Lower leg skin (tissue), 4 donors: ENCODE results near the gene ZC3H4. TPM values are rescaled to one million over a fixed set of nuclear protein-coding genes. Genes with fewer than 3 reads are reported as not detected.
A peak's percentile ranks its signal among the peaks of the same experiment; 100 is the strongest.
"Not testable (repeated sequence)": the region's sequence is repeated elsewhere in the genome, so short reads cannot be mapped to it uniquely, and the experiment has no call there.

ENCODE experiments used
- DNase-seq, 2 donors: peaks; one replicate each; pipeline ENCODE4 v3.0.0-alpha.2; 2019; ENCODE audit warnings: low spot score in 2 of 2
- H3K4me3 ChIP-seq: fragments of 200-600 bp; sonication (generic); 2 replicates; pipeline ENCODE4 v1.5.1; 2017; ENCODE audit warnings: mild to moderate bottlenecking, low read depth; ENCODE audit not compliant: poor library complexity, severe bottlenecking
- CTCF ChIP-seq, 3 donors: fragments of 450-650 bp; IDR thresholded peaks; one replicate each; pipeline ENCODE4 v1.5.1; 2016; ENCODE audit warnings: antibody characterized with exemption in 3 of 3, mild to moderate bottlenecking in 3 of 3, moderate library complexity in 2 of 3
- POLR2A ChIP-seq, 2 donors: fragments of 450-650 bp; IDR thresholded peaks; one replicate each; pipeline ENCODE4 v1.6.1; 2016 to 2017; ENCODE audit warnings: antibody characterized with exemption in 2 of 2, mild to moderate bottlenecking in 1 of 2, moderate library complexity in 1 of 2
- WGBS, 2 donors: methylation state at CpG; one replicate each; pipeline ENCODE4 v1.1.5; 2018; 5-methylcytosine and 5-hydroxymethylcytosine counted together
- intact Hi-C: fragments of 100-400 bp; cut with DNase I; formaldehyde crosslinking; loops from one replicate; pipeline ENCODE4 v1.15.0; 2023; ENCODE audit warnings: low total_unique reads
- total RNA-seq, 4 donors: library from RNA; depleted of rRNA; stranded (reverse); fragments of >200 nt; gene quantifications; one replicate each; pipeline ENCODE4 v1.1.0, GENCODE V29; 2016

ZC3H4 gene
- total RNA-seq, 4 donors from 2014 or later: 21.8 to 29.5 (median 27.6) TPM

GRCh38 chr19:47056411-47056810 is 57.2 kb downstream of the ZC3H4 start:
- no peak for DNase-seq

GRCh38 chr19:47050562-47050961 is 63.0 kb downstream of the ZC3H4 start:
- 79 to 87% methylated on average over 3 of the region's 3 CpGs for WGBS, 2 donors
- intact Hi-C loops, H3K4me3 ChIP-seq, DNase-seq: not testable (repeated sequence)

More at GRCh38 chr19:47056411-47056810, 57.2 kb downstream of the ZC3H4 start:
- intact Hi-C loops: no loop called here
- no peak overlapping the region for H3K4me3 ChIP-seq
- 55 to 73% methylated on average over 5 of the region's 5 CpGs for WGBS, 2 donors
- TF ChIP-seq POLR2A (IDR thresholded peaks at IDR 0.05) (no peak), CTCF (IDR thresholded peaks at IDR 0.05) (no peak)

- no peak for TF ChIP-seq POLR2A (IDR thresholded peaks at IDR 0.05)
- no peak for TF ChIP-seq CTCF (IDR thresholded peaks at IDR 0.05)
- no peak overlapping the region for H3K4me3 ChIP-seq
- WGBS, 2 donors: 35 to 36% methylated on average over 9 of the region's 9 CpGs
- no peak for DNase-seq
- intact Hi-C loops: no loop called here
Observed at GRCh38 chr19:47049307-47049700, 64.3 kb downstream of the ZC3H4 start.

DNA sequence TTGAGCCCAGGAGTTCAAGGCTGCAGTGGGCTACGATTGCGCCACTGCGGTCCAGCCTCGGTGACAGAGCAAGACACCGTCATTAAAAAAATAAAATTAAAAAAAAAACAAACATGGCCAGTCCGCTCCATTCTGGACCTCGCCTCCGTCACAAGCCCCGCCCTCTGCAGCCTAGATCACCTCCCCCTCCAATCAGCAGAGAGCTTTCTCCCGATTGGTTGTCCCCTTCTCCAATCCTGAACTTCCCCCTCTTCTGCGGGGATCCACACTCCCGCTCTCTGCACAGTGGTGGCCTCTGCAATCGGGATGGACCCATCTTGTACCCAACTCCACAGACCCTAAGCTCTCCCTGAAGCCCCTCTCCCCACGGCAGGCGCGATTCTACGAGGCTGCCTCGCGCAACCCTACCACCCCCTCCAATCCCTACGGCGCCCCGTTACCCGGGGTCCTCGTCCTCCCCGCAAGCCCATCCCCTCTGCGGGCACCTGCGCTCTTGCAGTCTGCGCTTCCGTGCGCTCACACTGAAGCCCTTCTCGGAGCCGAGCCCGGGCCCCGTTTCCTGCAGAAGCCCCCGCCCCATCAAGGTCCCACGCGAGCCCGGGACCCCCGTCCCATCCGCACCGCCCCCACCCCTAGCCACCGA is 65.7 kb downstream of the ZC3H4 start:
- TF ChIP-seq CTCF (IDR thresholded peaks at IDR 0.05) (no peak), POLR2A (IDR thresholded peaks at IDR 0.05) (no peak)
- H3K4me3 ChIP-seq: peak overlapping the region; percentile 59
- DNase-seq: peak; percentile 80 to 94
- 3 to 5% methylated on average over 37 to 42 of the region's 42 CpGs for WGBS, 2 donors
- intact Hi-C loops: no loop called here

DNA sequence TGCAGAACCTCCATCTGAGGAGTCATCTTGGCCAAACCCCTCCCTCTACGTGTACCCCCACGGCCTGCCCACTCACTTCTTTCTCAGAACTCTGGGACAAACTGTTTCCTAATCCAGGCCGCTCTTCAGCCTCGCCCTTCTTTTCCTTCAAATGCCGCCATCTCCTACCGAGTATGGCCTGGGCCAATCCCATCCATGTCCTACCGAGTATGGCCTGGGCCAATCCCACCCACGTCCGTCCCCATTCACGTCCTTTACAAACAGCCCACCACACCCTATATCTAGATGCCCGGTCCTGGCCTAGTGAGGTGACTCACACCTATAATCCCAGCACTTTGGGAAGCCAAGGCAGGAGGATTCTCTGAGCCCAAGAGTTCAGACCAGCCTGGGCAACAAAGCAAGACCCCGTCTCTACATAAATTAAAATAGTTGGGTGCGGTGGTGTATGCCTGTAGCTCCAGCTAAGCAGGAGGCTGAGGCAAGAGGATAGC is 66.3 kb downstream of the ZC3H4 start:
- TF ChIP-seq CTCF (IDR thresholded peaks at IDR 0.05) (no peak), POLR2A (IDR thresholded peaks at IDR 0.05) (no peak)
- DNase-seq: no peak
- intact Hi-C loops: no loop called here
- no peak overlapping the region for H3K4me3 ChIP-seq
- WGBS, 2 donors: 78 to 81% methylated on average over 13 of the region's 13 CpGs

DNA sequence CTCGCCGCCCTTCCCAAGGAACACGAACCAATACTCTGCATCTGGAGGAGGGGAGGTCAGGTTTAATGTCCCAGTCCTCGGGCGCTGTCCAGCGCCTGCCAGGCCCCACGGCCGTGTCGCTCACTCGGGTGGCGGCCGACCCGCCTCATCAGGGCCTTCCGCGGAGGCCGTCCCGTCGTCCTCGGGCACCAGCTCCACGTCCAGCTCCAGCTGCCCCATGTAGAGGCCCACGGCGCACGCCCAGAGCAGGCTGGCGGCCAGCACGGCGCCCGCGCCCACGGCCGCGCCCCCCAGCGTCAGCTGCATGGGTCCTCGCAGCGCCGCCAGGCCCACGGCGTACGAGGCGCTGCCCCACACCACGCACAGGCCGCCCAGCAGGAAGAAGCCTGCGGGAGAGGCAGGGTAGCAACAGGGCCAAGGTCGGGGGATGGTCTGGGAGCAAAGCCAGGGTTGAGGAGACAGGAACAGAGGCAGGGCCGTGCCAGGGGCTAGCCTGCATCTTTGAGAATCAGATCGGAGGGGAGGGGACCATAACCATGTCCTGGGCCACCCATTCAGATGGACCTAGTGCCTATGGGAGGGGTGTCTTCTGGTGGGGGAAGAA is 67.6 kb downstream of the ZC3H4 start:
- H3K4me3 ChIP-seq: no peak overlapping the region
- intact Hi-C loops: no loop called here
- DNase-seq: no peak
- 89 to 91% methylated on average over 41 to 44 of the region's 45 CpGs for WGBS, 2 donors
- no peak for TF ChIP-seq POLR2A (IDR thresholded peaks at IDR 0.05)
- TF ChIP-seq CTCF (IDR thresholded peaks at IDR 0.05): no peak
